Hepatocyte (in vitro differentiated cells): ENCODE results near the gene GALT.

Experiments used
- CTCF ChIP-seq: fragments of 200-600 bp; sonication (generic); IDR thresholded peaks from 2 replicates; pipeline ENCODE4 v1.5.1; 2016; ENCODE audit warnings: antibody characterized with exemption, mild to moderate bottlenecking; ENCODE audit not compliant: poor library complexity
- EZH2phosphoT487 ChIP-seq: fragments of 200-600 bp; sonication (generic); IDR thresholded peaks from one replicate; pipeline ENCODE4 v1.6.1; 2018; ENCODE audit warnings: antibody characterized with exemption, mild to moderate bottlenecking, low read depth, moderate library complexity; ENCODE audit not compliant: unreplicated experiment, severe bottlenecking

GRCh38 chr9:34650816-34651215 lies 4.3 kb downstream of the GALT start:
- TF ChIP-seq CTCF (no peak), EZH2phosphoT487 (no peak)
